Right hindlimb (tissue), 1 donor: ENCODE data around the gene UBALD1.
A peak's percentile ranks its signal among the peaks of the same experiment; 100 is the strongest.
"Not testable (repeated sequence)": the region's sequence is repeated elsewhere in the genome, so short reads cannot be mapped to it uniquely, and the experiment has no call there.

Experiments
- DNase-seq: peaks from one replicate; pipeline ENCODE4 v3.0.0-alpha.2; 2018

UBALD1 gene

DNA sequence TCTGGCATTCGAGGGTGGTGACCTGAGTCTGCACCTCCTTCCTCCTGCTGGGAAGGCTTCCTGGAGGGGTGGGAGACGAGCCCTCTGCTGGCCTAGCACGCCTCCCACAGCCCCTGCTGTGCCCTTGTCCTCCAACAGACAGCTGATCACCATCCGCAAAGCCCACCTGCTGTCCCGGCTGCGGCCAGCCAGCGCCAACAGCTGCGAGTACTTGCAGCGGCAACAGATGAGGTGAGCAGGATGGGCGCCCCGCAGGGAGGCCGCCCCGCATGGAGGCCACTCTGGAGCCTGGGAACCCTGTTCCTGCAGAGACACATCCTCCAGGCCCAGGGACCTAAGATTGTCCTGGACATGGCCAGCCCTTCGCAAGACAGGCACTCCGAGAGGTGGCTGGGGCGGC, 21.6 kb downstream of the UBALD1 start:
- peak; percentile 72 for DNase-seq

DNA sequence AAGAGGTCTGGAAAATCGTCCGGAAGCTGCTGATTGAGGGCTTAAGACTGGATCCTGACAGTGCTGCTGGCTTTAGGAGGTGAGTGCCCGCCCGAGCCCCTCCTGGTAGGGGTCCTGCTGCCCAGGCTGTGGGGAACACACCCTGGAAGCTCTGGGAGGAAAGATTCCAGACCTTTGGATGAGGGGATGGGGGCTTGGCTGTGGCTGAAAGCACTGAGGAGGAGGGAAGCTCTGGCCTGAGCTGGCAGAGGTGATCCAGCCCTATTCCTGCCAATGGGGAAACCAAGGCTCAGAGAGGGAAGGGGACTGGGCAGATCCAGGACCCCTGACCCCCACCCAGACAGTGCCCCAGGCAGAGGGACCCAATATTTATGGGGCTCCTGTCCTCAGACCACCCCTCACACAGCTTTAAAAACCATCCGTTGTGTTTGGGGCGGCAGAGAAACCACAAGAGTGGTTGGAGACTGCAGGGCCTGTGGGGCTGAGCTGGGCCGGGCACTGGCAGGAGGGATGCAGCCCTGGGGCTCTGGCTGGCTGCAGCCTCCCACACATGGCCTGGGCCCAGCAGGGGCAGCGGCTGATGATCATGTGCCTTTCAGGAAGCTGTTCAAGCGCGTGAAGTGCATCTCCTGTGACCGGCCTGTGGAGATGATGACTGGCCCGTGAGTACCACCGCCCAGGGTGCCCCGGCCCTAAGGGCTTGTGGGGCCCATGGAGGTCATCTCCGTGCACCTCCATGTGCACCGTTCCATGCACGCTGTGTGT, 22.8 kb downstream of the UBALD1 start:
- no peak for DNase-seq

DNA sequence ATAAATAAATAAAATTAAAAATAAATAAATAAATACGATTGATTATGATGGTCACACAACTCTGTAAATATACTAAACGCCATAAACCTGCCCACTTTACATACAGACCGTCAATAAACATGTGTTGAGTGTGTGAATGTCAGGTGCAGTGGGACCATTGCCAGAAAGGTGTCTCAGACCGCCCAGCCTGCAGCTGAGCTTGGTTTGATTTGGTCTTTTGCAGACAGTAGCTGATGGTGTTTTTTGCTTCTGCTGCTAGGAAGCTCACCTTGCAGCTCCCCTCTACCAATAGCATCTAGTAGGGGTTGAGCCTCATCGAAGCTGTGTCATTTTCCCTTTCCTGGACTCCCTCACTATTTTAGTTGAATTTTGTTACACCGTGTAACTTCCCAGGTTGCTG, 23.5 kb downstream of the UBALD1 start:
- no peak for DNase-seq

DNA sequence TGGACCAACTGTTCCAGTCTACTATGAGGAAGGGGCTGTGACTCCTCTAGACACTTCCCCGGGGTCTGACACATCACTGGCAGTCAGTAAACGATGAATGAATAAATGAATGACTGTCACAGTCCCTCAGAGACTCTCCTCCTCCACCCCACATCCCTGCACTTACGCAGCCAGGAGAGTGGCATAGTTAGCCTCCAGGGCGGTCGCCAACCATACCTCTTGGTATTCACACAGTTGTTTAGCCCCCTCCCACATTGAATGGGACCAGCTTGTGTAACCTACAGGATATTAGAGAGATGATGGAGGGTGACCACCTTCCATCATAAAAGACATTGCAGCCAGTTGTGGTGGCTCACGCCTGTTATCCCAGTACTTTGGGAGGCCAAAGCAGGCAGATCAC, 25.7 kb downstream of the UBALD1 start:
- DNase-seq, result no peak

DNA sequence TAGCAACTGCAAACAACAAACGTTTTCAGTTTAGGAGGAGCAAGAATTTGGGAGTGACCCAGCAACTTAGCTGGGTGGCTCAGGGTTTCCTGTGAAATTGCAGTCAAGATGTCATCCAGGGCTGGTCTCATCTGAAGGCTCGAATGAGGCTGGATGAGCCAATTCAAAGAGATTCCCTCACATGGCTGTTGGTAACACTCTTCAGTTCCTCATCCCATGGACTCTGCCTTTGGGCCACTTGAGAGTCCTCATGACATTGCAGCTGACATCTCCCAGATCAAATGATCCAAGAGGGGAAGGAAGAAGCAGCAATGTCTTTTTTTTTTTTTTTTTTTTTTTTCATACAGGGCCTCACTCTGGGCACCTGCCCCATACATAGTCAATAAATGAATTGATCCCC, 26.3 kb downstream of the UBALD1 start:
- DNase-seq, result no peak

DNA sequence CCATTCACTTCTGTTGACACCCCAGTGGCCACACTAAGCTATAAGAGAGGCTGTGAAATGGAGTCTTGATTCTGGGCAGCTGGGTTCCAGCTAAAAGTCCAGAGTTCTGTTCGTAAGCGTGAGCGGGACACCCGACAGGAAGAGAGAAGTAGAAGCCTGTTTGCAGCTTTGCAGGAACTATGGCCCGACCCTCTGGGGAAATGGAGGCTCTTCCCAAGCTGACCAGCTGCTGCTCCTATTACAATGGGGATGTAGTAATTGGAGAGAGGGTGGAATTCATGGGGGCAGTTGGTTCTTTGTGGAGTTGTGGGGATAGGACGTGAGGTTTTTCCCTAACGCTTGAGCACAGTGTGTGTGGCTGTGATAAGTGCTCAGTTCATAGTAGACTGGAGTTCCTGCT, 28.4 kb downstream of the UBALD1 start:
- no peak for DNase-seq

DNA sequence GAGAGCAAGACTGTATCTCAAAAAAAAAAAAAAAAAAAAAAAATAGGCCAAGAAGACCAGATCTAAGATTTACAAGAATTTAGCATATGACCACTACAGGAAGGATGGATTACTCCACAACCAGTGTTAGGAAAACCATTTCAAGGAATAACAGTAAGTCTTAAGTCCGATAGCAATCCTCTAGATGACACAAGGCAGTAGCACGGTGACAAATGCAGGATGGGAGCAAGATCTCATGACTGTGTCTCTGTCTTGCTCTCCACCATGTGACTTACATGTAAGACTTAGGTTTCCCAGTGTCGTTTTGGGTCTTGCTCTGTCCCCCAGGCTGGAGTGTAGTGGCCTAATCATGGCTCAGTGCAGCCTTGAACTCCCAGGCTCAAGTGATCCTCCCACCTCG, 30.8 kb downstream of the UBALD1 start:
- DNase-seq, result no peak

DNA sequence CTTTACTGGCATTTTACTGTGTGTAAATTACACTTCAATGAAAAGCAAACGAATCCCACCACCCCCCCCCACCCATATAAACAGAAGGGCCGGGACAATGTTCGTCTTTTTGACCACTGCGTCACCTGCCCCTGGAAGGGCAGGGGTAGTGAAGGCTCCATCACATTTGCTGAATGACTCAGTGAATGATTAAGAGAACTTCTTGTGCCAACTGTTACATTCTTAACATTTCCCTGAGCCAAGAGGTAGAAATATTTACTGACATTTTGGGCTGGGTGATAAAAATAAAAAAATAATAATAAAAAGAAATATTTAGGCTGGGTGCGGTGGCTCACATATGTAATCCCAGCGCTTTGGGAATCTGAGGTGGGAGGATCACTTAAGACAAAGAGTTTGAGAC, 34.4 kb downstream of the UBALD1 start:
- DNase-seq, result no peak

DNA sequence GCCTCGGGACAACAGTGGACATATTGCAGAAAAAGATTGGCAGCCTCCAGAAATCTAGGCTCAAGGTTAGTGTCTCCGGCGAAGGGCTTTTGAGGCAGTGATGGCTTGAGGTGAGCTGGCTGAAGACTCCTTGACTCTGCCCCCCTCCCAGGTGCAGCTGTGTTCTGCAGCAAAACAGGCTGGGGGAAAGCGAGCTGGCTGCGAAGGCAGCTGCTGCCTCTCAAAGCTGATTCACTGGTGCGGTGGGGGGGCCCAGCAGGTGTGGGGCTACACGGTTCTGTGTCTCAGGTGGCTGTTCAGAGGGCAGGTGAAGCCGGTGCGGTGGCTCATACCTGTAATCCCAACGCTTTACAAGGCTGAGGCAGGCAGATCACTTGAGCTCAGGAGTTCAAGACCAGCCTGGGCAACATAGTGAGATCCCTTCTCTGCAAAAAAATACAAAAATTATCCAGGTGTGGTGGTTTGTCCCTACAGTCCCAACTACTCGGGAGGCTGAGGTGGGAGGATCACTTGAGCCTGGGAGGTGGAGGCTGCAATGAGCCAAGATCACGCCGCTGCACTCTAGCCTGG, 35.6 kb downstream of the UBALD1 start:
- DNase-seq, result no peak

DNA sequence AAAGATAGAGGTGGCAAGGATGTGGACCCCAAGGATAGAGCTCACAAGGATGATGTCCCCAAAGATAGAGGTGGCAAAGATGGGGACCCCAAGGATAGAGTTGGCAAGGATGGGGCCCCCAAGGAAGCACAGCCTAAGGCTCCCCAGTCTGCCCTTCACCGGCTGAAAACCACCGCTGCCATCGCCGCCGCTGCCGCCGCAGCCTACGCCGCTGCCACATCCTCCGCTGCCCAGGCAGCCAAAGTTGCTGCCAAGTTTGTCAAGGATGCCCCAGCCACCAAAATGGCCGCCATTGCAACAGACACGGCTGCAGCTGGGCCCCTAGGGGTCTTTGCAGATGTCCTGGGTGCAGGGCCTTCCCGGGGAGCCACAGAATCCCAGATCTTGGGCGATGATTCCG, 38.7 kb downstream of the UBALD1 start:
- no peak for DNase-seq

DNA sequence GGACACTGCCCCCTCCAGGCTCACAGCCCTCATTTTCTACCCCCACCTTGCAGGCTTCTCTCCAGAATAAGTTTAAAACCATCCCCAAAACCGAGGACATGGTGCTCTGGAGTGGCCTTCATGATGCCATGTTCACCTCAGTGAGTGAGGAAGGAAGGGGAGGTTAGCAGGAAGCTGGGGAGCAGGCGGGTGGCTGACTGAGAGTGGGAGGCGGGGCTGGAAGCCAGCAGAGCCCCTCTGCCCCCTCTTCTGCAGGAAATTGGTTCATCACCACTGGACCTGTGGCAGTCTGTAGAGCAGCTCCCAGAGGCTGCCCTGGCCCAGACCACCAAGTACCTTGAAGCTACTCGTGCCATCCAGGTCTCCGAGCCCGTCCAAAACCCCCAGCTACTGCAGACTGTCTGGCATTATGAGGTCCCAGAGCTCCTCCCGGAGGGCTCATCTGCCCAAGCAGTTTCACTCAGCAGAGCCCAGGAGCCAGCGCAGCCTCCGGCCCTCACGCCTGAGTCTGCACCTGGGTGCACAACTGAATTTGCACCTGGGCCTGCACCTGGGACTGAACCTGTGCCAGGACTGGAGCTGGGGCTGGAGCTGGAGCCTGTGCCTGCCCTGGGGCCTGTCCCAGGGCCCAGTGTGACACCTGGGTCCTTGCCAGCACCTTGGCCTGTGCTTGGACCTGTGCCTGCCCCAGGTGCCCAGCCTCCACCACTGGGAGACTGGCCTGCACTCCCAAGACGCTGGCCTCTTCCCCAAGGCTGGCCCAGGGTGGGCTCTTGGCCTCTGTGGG, 39.6 kb downstream of the UBALD1 start:
- DNase-seq, result no peak

DNA sequence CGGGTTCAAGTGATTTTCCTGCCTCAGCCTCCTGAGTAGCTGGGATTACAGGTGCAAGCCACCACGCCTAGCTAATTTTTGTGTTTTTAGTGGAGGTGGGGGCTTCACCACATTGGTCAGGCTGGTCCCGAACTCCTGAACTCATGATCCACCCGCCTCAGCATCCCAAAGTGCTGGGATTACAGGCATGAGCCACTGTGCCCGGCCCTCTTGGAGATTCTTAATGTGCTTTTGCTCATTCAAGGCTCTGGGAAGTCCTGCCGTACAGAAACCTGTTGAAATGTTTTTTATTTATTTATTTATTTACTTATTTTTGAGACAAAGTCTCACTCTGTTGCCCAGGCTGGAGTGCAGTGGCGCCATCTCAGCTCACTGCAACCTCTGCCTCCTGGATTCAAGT, 40.8 kb downstream of the UBALD1 start:
- DNase-seq, result not testable (repeated sequence)

DNA sequence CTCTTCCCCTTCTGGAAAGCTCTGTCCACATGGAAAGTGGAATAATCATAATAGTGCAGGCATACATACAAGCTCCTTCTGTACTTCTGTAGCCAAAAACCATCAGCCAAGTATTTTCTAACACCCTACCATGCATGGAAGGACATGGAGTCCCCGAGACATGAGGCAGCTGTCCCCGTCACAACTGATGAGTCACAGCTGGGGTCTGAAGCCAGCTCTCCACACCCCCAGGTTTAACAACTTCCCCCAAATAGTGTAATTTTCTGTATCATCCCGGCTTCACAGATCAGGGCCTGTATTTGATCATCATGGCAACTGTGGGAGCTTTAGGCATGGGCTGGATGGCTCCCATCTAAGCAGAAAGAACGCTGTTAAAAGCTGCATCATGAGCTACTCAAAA, 42.0 kb downstream of the UBALD1 start:
- peak; percentile 52 for DNase-seq

DNA sequence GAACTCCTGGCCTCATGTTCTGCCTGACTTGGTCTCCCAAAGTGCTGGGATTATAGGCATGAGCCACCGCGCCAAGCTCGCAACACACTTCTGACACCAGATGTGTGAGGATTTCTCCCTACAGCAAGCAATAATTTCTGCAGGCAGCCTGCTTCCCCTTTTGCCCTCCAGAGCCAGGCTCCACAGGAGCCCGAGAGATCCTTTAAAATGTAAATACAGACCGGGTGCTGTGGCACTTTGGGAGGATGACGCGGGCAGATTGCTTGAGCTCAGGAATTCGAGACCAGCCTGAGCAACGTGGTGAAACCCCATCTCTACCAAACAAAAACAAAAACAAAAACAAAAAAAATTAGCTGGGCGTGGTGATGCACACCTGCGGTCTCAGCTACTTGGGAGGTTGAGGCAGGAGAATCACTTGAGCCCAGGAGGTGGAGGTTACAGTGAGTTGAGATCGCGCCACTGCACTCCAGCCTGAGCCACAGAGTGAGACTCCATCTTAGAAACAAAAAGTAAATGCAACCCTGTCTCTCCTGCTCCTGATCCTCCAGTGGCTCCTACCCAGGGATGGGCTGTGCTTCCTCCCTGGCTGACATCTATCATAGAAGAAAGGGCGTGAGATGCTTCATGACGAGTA, 43.9 kb downstream of the UBALD1 start:
- DNase-seq, result no peak

DNA sequence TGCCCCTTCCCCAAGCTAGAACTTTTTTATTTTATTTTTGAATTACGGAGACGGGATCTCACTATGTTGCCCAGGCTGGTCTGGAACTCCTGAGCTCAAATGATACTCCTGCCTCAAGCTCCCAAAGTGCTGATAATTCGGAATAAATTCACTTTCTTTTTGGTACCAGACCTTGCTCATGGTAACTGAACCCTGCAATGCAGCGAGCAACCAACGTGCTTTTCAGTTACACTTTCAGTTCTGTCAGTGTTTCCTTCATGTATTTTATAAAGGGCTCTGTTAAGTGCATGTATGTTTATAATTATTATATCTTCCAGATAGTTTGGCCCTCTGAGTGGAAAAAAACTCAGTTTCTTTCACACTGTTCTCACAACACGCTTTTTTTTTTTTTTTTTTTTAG, 44.6 kb downstream of the UBALD1 start:
- DNase-seq, result no peak

DNA sequence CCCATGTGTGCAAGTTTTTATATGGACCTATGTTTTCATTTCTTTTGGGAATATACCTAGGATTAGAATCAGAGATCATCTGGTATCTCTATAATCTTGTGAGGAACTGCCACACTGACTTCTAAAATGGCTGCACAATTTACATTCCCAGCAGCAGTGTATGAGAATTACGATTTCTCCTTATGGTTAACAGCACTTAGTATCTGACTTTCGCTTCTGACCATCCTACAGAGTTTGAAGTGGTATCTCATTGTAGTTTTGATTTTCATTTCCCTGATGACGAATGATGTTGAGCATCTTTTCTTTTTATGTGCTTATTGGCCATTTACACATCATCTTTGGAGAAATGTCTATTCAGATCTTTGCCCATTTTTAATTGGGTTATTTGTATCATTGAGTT, 48.5 kb downstream of the UBALD1 start:
- DNase-seq, result no peak

DNA sequence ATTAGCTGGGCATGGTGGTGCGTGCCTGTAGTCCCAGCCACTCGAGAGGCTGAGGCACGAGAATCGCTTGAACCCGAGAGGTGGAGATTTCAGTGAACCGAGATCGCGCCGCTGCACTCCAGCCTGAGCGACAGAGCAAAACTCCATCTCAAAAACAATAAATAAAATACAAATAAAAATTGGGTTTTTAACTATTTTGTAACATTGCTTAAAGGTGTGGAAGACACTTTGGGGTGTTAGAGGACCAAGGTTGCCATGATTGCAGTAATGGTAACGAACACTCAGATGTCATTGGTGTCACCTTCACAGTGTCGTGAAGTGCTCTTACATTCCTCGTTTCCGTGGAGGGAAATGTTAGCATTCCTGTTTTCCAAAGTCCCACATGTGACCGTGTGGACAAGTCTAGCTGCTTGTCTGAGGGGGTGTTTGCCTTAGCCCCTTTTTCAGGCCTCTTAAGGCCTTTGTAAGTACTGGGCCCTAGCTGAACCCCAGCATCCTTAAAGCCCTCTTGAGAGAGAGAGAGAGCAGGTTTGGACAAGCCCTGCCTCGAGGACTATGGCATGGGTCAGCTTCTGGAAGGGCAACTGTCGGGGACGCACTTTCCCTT, 49.9 kb downstream of the UBALD1 start:
- no peak for DNase-seq

DNA sequence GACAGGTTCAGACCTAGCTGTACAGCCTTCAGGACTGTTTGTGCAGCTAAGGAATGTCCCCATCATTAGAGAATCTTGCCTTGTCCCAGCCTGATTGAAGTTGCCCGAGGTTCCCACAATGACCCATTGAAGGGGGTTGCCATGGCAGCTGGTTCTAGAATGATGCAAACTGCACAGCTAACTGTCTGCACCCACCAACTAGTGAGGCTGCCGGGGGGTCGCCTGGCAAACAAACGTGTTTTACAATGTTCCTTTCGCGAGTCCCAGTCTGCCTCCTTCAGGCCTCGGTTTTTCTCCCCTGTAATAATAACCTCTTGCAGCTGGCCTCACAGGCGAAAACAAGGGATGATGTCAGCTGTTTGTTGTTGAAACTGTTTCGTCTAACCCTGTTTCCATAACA, 53.1 kb downstream of the UBALD1 start:
- DNase-seq, result no peak
